GM13977 (cell line): ENCODE results near the gene DHX16.
A peak's percentile ranks its signal among the peaks of the same experiment; 100 is the strongest.

Source experiments
- DNase-seq: peaks from one replicate; pipeline ENCODE4 v3.0.0; 2012; ENCODE audit warnings: low spot score
- in situ Hi-C: fragments of 300-500 bp; cut with MboI; formaldehyde crosslinking; loops from one replicate; pipeline ENCODE4 v1.12.0; 2022; ENCODE audit warnings: low sequenced_read_pairs, low pct_unique_long_range_greater_than_20kb, mixed read lengths, inconsistent platforms; ENCODE audit not compliant: unreplicated experiment
- TF ChIP-seq, protein P1 (sequence below): IDR thresholded peaks from 2 replicates; pipeline ENCODE4 v1.5.1; 2012; ENCODE audit warnings: mild to moderate bottlenecking, control low read depth; ENCODE audit not compliant: insufficient read depth; ENCODE audit errors: extremely low read depth, missing control alignments

DHX16 gene

DNA sequence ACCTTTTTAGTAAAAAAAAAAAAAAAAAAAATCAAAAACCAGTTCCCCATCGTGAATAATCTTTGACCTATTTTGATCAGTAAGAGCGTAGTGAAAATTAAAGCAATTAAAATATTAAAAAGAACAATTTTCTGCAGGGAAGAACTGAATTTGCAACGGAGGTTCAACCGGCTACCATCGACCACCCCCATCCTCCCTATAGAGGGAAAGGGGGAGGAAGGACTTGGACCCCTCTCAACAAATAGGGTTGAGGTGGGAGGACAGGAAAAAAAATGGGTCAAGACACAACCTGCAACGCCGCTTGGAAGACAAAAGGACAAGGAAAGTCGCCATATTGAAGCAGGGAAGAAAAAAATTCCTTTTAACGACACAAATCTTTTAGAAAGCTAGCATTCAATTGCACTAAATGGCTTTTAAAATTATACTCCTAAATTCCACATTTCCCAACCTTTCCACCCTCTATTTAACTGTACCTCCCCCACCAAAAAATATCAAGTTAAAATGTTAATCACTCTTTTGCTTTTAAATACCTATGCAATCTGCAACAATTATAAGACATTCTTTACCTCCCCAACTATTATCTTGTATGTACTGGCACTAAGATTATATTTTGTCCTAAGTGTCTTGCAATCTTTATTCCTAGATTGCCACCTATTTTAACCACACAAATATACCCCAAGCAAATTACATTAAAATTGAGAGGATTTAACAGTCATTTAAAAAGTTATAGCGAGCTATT, 57.4 kb downstream of the DHX16 start:
- TF ChIP-seq, protein P1, sequence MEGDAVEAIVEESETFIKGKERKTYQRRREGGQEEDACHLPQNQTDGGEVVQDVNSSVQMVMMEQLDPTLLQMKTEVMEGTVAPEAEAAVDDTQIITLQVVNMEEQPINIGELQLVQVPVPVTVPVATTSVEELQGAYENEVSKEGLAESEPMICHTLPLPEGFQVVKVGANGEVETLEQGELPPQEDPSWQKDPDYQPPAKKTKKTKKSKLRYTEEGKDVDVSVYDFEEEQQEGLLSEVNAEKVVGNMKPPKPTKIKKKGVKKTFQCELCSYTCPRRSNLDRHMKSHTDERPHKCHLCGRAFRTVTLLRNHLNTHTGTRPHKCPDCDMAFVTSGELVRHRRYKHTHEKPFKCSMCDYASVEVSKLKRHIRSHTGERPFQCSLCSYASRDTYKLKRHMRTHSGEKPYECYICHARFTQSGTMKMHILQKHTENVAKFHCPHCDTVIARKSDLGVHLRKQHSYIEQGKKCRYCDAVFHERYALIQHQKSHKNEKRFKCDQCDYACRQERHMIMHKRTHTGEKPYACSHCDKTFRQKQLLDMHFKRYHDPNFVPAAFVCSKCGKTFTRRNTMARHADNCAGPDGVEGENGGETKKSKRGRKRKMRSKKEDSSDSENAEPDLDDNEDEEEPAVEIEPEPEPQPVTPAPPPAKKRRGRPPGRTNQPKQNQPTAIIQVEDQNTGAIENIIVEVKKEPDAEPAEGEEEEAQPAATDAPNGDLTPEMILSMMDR = no peak
- no peak for DNase-seq
- in situ Hi-C loops = no loop called here

DNA sequence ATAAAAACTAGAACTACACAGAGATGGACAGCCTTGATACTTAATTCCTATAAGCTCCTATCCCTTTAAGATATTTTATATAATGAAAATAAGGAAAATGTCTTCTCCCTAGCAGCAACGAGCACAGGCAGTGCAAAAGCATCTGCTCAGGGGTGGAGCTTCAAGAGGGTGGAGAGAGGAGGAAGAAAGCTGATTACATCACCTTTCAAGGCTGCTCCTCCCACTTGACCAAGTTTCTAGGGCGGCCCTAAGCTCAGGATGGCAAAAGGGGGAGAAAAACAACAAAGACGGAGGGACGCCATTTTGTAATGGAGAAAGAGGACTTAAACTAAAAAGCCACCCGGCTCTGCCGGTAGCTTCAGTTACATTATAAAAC, 58.0 kb downstream of the DHX16 start:
- TF ChIP-seq, protein P1 = no peak
- in situ Hi-C loops = no loop called here
- DNase-seq = peak; percentile 78

GRCh38 chr6:30614044-30614842, 58.6 kb downstream of the DHX16 start:
- DNase-seq = no peak
- in situ Hi-C loops = no loop called here
- TF ChIP-seq, protein P1 = no peak

DNA sequence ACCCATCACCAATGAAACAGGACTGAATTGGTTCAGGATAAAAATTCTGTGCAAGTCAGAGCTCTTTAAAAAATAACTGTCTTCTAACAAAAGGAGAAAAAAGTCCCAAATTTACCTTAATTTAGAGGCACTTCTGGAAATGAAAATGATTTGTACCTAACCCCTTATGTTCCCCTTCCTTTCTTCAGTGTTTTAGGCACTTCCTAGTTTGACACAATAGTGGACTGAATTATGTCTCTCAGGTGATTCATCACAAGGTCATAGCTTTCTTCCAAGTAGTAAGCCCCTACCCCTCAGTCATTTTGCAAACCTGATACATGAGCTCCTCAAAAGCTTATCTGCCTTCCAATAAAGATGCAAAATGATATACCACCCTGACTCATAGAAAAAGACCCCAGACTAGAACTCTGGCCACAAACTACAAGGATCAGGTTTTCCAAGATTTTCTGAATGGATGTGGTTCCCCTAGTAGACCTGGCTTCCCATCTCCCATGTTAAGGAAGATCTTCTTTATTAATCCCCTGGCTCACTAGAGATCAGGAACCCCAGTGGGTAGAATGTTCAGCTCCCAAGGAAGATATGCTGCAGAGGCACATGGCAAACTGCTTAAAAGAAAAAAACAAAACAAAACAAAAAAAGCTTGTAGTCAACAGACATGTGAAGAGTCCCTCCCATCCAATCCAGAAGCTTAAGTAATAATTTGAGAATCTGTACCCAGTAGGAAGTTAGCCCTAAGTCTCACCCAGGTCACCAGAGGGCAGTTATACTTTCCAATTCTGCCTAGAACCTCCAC, 59.4 kb downstream of the DHX16 start:
- no peak for DNase-seq
- in situ Hi-C loops = no loop called here
- TF ChIP-seq, protein P1 = no peak

- no peak for DNase-seq
- in situ Hi-C loops = no loop called here
- TF ChIP-seq, protein P1 = no peak
These were observed 60.0 kb downstream of the DHX16 start for GRCh38 chr6:30612687-30613248.

- DNase-seq = no peak
- TF ChIP-seq, protein P1 = no peak
- in situ Hi-C loops = no loop called here
These were observed 60.6 kb downstream of the DHX16 start for GRCh38 chr6:30612213-30612612.
